Spleen (tissue), 7 donors: ENCODE data around the gene DCAF6.

Source experiments
- POLR2A ChIP-seq, 3 donors: fragments of 450-650 bp; IDR thresholded peaks; one replicate each; pipeline ENCODE4 v1.5.1; 2017; ENCODE audit warnings: antibody characterized with exemption in 3 of 3, mild to moderate bottlenecking in 1 of 3
- TF ChIP-seq, protein P1 (sequence below), 11 experiments: fragments of 200-600 bp in 7 of 11; fragments of 450-650 bp in 4 of 11; sonication (generic) in 4 of 11; IDR thresholded peaks in 8 of 11; conservative IDR thresholded peaks in 3 of 11; 1 replicate in 7 of 11; 2 replicates in 4 of 11; pipeline versions ENCODE4 v1.4.0 to v1.8.0; 2016 to 2021; ENCODE audit warnings: antibody characterized with exemption in 11 of 11, inconsistent platforms in 4 of 11, mild to moderate bottlenecking in 1 of 11
- donor health status: DM: no; HTN: no; CAD: no; lungs with moderate emphysema.
- donor health status: DM: no; HTN: no; CAD: no.
- donor health status: DM: no; HTN: no; CAD: no.

DNA sequence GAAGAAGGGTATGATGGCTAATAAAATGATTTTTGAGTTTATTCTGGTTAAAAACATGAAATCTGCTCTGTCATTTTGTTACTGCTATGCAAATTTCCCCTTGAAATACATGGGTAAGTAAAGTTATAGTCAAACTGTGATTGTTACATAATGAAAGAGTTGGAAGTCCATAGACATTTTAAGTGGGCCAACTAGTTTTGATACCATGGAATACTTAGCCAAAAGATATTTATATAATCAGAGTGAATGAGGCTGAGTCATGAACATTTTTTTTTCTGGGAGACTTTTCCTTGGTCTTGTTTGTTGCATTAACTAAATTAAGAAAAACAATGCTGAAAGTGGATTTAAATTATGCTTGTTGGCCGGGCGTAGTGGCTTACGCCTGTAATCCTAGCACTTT lies 58.6 kb downstream of the DCAF6 start:
- TF ChIP-seq, protein P1, sequence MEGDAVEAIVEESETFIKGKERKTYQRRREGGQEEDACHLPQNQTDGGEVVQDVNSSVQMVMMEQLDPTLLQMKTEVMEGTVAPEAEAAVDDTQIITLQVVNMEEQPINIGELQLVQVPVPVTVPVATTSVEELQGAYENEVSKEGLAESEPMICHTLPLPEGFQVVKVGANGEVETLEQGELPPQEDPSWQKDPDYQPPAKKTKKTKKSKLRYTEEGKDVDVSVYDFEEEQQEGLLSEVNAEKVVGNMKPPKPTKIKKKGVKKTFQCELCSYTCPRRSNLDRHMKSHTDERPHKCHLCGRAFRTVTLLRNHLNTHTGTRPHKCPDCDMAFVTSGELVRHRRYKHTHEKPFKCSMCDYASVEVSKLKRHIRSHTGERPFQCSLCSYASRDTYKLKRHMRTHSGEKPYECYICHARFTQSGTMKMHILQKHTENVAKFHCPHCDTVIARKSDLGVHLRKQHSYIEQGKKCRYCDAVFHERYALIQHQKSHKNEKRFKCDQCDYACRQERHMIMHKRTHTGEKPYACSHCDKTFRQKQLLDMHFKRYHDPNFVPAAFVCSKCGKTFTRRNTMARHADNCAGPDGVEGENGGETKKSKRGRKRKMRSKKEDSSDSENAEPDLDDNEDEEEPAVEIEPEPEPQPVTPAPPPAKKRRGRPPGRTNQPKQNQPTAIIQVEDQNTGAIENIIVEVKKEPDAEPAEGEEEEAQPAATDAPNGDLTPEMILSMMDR (IDR thresholded peaks at IDR 0.05 in 8 of 11, conservative IDR thresholded peaks at IDR 0.05 in 3 of 11), result no peak
- no peak for TF ChIP-seq POLR2A (IDR thresholded peaks at IDR 0.05)
